ENCODE data around the gene HERC3. TPM values are rescaled to one million over a fixed set of nuclear protein-coding genes. Genes with fewer than 3 reads are reported as not detected.

The HERC3 gene
- total and polyA plus RNA-seq, 2 of the 13 experiments (the other 11 are each of a cell fraction or from before 2014, with no cell fraction given): 3.8 to 6.2 TPM

- TF ChIP-seq FOXP4 (CRISPR knock-in tag; IDR thresholded peaks at IDR 0.05) (peak; percentile 69), JARID2 (CRISPR knock-in tag; IDR thresholded peaks at IDR 0.05; ENCODE audit: insufficient replicate concordance) (no peak), ZNF331 (CRISPR knock-in tag; IDR thresholded peaks at IDR 0.05) (peak; percentile 55; the same call in 1 of the 2 replicates), MNT (IDR thresholded peaks at IDR 0.05) (peak; percentile 17; the same call in 1 of the 2 replicates), ZFY (CRISPR knock-in tag; IDR thresholded peaks at IDR 0.05) (peak; percentile 54), AHDC1 (CRISPR knock-in tag; IDR thresholded peaks at IDR 0.05; ENCODE audit: borderline replicate concordance) (peak; percentile 47; the same call in 1 of the 2 replicates), FOXA1 (IDR thresholded peaks at IDR 0.05) (no peak), FOXA1 (CRISPR knock-in tag; IDR thresholded peaks at IDR 0.05) (peak; percentile 66), KDM6A (CRISPR knock-in tag; IDR thresholded peaks at IDR 0.05; ENCODE audit: low read depth) (peak; percentile 80), MXD1 (CRISPR knock-in tag; IDR thresholded peaks at IDR 0.05) (no peak), ZNF788 (CRISPR knock-in tag; IDR thresholded peaks at IDR 0.05; ENCODE audit: borderline replicate concordance) (no peak), CCAR2 (optimal IDR thresholded peaks at IDR 0.05; ENCODE audit: low read depth, low read length) (no peak), TFE3 (CRISPR knock-in tag; IDR thresholded peaks at IDR 0.05) (peak; percentile 16; the same call in 1 of the 2 replicates), HNF4G (IDR thresholded peaks at IDR 0.05; ENCODE audit: borderline replicate concordance, low read depth, low read length) (peak; percentile 58; the same call in 1 of the 2 replicates), HNF4G (CRISPR knock-in tag; IDR thresholded peaks at IDR 0.05; ENCODE audit: borderline replicate concordance, low read depth) (peak; percentile 39; the same call in 1 of the 2 replicates), ZNF510 (CRISPR knock-in tag; IDR thresholded peaks at IDR 0.05; ENCODE audit: low read depth) (no peak), TCF7 (IDR thresholded peaks at IDR 0.05; ENCODE audit: low read depth) (peak; percentile 49; the same call in 1 of the 2 replicates)
Observed at GRCh38 chr4:88753658-88754571, 161.6 kb downstream of the HERC3 start (continued).
